ENCODE measurements around the gene SLC27A4. TPM values are rescaled to one million over a fixed set of nuclear protein-coding genes. Genes with fewer than 3 reads are reported as not detected.

The SLC27A4 gene
- total RNA-seq, 2 donors from 2014 or later, result 15.0 to 17.1 TPM

GRCh38 chr9:128399861-128400260, 59.5 kb downstream of the SLC27A4 start:
- Histone ChIP-seq H3K36me3 (replicated peaks in 1 of 2; ENCODE audit: insufficient read depth in 1 of 2, low read depth in 2 of 2) (no peaks in the 10 kb centered on the region), H3K9me3 (no peaks in the 10 kb centered on the region), H3K27ac (no peak overlapping the region), H3K4me3 (no peak overlapping the region), H3K4me1 (peaks cover 6% of the 10 kb centered on the region), H3K27me3 (no peaks in the 10 kb centered on the region)
- ATAC-seq (no peak), DNase-seq (no peak)
- intact Hi-C loops (cut with DNase I), result no loop called here
- 58 to 66% methylated on average over 3 of the region's 3 CpGs for WGBS, 2 donors
- TF ChIP-seq POLR2A (IDR thresholded peaks at IDR 0.05) (no peak), CTCF (IDR thresholded peaks at IDR 0.05) (no peak)

- WGBS, 2 donors, result 65 to 85% methylated on average over 4 to 5 of the region's 5 CpGs
- ATAC-seq (no peak), DNase-seq (no peak)
- no peak for TF ChIP-seq POLR2A (IDR thresholded peaks at IDR 0.05)
- TF ChIP-seq CTCF (IDR thresholded peaks at IDR 0.05), result no peak
- intact Hi-C loops (cut with DNase I), result no loop called here
- Histone ChIP-seq H3K27me3 (no peaks in the 10 kb centered on the region), H3K27ac (no peak overlapping the region), H3K36me3 (replicated peaks in 1 of 2; ENCODE audit: insufficient read depth in 1 of 2, low read depth in 2 of 2) (no peaks in the 10 kb centered on the region), H3K4me1 (no peaks in the 10 kb centered on the region), H3K9me3 (no peaks in the 10 kb centered on the region), H3K4me3 (no peak overlapping the region)
These were observed 64.2 kb downstream of the SLC27A4 start for GRCh38 chr9:128404560-128404959.

GRCh38 chr9:128405077-128405779, 64.9 kb downstream of the SLC27A4 start:
- 44 to 45% methylated on average over 18 to 20 of the region's 20 CpGs for WGBS, 2 donors
- H3K4me3 ChIP-seq, result no peak overlapping the region
- intact Hi-C loops (cut with DNase I), result no loop called here
- ATAC-seq, result no peak
- no peaks in the 10 kb centered on the region for H3K36me3 ChIP-seq (replicated peaks in 1 of 2; ENCODE audit: insufficient read depth in 1 of 2, low read depth in 2 of 2)
- no peaks in the 10 kb centered on the region for H3K27me3 ChIP-seq
- H3K4me1 ChIP-seq, result no peaks in the 10 kb centered on the region
- no peak overlapping the region for H3K27ac ChIP-seq
- TF ChIP-seq CTCF (IDR thresholded peaks at IDR 0.05), result no peak
- no peak for TF ChIP-seq POLR2A (IDR thresholded peaks at IDR 0.05)
- no peaks in the 10 kb centered on the region for H3K9me3 ChIP-seq
- no peak for DNase-seq

GRCh38 chr9:128405780-128406171, 65.4 kb downstream of the SLC27A4 start:
- H3K36me3 ChIP-seq (replicated peaks in 1 of 2; ENCODE audit: insufficient read depth in 1 of 2, low read depth in 2 of 2), result no peaks in the 10 kb centered on the region
- no peak for TF ChIP-seq POLR2A (IDR thresholded peaks at IDR 0.05)
- H3K4me1 ChIP-seq, result no peaks in the 10 kb centered on the region
- intact Hi-C loops (cut with DNase I), result no loop called here
- no peaks in the 10 kb centered on the region for H3K9me3 ChIP-seq
- no peak for DNase-seq
- WGBS, 2 donors, result 52 to 67% methylated on average over 4 to 7 of the region's 7 CpGs
- H3K27me3 ChIP-seq, result no peaks in the 10 kb centered on the region
- no peak for ATAC-seq
- H3K4me3 ChIP-seq, result no peak overlapping the region
- H3K27ac ChIP-seq, result no peak overlapping the region

- no peak for TF ChIP-seq POLR2A (IDR thresholded peaks at IDR 0.05)
- TF ChIP-seq CTCF (IDR thresholded peaks at IDR 0.05), result no peak
- DNase-seq (no peak), ATAC-seq (no peak)
- H3K27ac ChIP-seq, result no peak overlapping the region
- intact Hi-C loops (cut with DNase I), result no loop called here
- H3K4me1 ChIP-seq, result no peaks in the 10 kb centered on the region
- H3K9me3 ChIP-seq, result no peaks in the 10 kb centered on the region
- H3K36me3 ChIP-seq (replicated peaks in 1 of 2; ENCODE audit: insufficient read depth in 1 of 2, low read depth in 2 of 2), result no peaks in the 10 kb centered on the region
- no peaks in the 10 kb centered on the region for H3K27me3 ChIP-seq
- 65 to 66% methylated on average over 9 of the region's 9 CpGs for whole genome bisulfite sequencing, 2 donors
- no peak overlapping the region for H3K4me3 ChIP-seq
These were observed 66.6 kb downstream of the SLC27A4 start for GRCh38 chr9:128406848-128407391.
